GM19438 (cell line): ENCODE results near the gene EEF1AKMT2.
"Not testable (repeated sequence)": the region's sequence is repeated elsewhere in the genome, so short reads cannot be mapped to it uniquely, and the experiment has no call there.

Experiments used
- ATAC-seq: cut with Tn5 transposase; IDR thresholded peaks from one replicate; pipeline ENCODE4 v1.9.1; 2021; ENCODE audit warnings: low read depth; ENCODE audit not compliant: unreplicated experiment

EEF1AKMT2 gene

DNA sequence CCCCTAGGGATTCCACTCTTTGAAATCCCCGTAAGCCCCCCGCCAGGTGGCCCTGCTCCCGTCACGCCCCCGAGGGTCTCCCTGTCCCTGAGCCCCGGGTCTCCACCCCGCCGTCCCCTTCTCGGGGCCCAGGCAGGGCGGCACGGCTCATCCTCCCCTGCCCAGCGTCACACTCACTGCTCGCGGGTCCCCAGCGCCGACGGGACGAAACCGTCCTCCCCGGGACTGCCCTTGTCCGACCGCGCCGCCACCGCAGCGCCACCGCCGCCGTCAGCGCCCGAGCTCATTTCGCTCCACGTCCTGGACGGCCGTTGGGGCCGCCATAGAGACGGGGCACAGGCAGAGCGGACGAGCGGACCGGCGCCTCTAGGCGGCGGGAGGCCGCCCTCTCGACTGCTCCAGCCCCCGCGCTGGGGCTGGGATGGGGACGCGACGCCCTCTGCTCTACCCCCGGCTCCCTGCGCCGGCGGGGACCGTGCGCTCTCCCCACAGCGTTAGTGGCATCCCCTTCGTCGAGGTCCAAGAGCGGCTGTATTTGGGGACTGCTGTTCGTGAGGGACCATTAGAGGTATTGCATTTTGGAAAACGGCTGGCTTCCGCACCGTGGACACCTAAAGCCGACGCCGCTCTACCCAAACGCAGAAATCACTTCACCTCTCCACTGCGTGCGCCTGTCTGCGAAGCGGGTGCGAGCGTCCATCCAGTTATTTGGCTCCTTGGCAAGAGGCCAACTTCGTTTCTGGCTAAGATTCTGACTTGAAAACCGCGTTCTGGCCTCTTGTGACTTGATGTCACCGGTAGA lies at the start of gene EEF1AKMT2:
Gene EEF1AKMT2 (minus strand): TSS at position 341 of the 802 bp plus-strand sequence. CDS start 54 bp downstream, at position 287.
- ATAC-seq = peak; percentile 83

DNA sequence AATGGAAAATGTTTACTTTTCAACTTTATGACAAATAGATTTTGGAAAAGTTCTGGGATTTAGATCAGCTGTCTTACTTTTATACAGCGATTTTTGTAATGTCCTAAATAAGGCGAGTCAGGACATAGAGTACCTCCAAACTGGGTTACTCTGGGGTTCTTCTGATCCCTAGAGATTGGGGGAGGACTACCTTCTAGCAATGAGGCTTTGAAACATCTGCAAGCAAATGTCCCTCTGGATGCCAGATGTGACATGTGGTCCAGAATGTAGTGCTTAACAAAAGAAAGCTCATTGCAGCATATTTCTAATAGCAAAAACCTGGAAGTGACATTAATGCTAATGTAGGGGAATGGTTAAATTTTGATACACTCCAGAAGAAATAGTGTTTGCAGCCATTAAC lies 46.0 kb upstream of the EEF1AKMT2 start:
- no peak for ATAC-seq

DNA sequence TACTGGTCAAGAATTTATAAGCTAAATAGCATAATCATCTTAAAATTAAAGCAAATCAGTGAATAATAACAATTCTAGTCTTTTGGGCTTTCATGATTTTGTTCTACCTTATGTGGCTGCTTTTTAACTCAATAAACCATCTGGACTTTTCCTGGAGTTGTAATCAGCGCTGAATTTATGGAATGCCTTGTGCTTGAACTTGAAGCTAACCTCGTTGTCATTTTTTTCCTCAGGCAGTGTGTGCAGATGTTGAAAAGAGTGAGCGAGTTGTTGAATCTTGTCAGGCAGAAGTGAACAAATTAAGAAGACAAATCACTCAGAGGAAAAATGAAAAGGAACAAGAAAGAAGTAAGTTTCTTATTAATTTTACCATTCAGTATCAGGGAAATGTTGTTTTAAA lies 39.4 kb upstream of the EEF1AKMT2 start:
- no peak for ATAC-seq

DNA sequence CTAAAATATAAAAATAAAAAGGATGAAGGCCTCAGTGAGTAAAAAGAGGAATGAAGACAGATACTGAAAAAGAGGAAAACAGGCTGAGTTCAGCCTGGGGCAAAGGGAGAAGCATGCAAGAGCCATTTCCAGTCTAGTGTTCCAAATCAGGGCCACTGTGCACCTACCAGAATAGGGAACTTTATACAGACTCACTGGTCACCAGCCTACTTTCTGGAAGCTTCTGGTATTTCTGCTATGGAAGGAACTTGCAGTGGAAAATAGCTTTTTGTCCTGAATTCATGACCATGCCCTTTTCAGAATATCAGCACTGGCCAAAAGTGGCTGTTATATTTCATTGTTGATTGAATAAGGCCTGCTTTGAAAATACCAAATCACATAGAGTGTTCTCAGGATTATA lies 38.8 kb upstream of the EEF1AKMT2 start:
- ATAC-seq = no peak

DNA sequence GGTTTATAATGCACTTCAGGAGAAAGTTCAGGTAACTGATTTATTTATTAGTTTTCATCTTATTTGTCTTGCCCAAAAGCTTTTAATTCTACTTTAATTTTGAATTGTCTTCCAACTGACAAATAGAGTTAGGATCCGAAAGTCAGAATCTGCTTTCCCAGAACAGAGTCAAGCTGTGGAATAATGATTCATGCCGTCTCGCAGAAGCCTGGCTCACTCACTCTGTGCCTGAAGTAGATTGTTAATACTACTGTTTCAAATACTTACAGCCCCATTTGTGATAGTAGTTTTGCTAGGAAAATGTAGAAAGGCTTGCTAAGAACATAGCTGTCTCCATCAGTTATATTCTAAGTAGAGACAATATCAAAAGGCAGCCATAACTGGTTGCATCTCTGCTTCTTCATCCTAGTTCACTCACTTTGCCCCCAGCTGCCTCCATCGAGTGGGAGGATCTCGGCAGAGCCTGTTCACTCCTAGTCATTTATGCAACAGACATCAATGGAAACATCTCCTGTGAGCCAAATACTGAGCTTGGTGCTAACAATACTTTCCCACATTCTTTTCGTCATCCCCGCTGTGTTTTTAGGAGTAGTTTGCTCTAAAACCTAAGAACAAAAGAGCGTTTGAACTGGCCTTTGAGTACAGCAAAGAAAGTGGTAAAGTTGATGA lies 37.9 kb upstream of the EEF1AKMT2 start:
- no peak for ATAC-seq

DNA sequence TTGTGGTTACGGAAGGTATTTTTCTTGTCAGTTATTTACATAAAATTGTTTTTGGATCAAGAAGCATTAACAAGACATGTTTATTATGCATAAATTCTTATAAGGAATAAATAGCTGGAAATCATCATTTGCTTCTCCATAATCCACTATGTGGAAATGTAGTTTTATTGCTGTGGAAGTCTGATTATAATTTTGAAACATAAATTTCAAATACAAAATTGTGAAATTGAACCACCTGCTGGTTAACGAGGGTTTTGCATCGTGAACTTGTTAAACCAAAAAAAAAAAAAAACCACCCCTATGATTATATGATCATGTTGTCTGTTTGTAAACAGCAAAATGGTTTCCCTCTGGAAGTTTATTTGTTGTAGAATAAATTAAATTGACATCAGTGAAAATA lies 35.8 kb upstream of the EEF1AKMT2 start:
- ATAC-seq = no peak

DNA sequence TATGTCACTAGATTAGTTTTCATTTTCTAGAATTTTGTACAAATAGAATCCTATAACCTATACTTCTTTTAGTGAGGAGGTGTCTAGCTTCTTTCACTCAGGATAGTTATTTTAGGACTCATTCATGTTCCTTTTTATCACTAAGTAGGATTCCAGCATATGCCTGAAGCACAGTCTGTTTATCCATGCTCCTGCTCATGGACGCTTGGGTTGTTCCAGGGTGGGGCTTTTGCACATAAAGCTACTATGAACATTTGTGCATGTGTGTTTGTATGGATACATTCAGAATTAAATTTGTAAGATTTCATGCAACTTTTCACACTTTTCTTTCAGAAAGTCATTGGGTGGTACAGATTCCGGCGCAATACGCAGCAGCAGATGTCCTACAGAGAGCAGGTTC lies 34.6 kb upstream of the EEF1AKMT2 start:
- ATAC-seq = no peak

DNA sequence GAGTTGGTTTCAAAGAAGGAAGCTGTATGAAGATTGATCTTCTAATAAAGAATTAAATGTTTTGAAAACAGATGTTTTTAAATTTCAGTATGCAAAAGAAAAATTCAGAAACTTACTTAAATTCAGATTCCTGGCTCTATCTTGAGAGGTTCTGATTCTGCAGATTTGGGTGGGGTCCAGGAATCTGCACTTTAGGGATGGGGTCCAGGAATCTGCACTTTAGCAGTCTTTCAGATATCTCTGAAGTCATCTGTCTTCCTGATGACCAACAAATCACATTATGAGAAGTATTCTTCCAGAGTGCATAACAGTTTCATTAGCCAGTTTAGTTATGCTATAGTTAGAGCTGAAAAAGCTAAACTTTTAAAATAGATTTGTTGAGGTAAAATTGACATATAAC lies 34.0 kb upstream of the EEF1AKMT2 start:
- ATAC-seq = no peak

DNA sequence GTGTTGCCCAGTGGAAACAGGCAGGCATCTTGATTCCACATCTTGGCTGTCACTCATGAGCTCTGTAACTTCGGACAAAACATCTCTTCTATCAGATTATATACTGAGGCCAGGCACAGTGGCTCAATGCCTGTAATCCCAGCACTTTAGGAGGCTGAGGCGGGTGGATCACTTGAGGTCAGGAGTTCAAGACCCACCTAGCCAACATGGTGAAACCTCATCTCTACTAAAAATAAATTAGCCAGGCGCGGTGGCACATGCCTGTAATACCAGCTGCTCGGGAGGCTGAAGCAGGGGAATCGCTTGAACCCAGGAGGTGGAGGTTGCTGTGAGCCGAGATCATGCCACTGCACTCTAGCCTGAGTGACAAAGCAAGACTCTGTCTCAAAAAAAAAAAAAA lies 33.2 kb upstream of the EEF1AKMT2 start:
- ATAC-seq = not testable (repeated sequence)

DNA sequence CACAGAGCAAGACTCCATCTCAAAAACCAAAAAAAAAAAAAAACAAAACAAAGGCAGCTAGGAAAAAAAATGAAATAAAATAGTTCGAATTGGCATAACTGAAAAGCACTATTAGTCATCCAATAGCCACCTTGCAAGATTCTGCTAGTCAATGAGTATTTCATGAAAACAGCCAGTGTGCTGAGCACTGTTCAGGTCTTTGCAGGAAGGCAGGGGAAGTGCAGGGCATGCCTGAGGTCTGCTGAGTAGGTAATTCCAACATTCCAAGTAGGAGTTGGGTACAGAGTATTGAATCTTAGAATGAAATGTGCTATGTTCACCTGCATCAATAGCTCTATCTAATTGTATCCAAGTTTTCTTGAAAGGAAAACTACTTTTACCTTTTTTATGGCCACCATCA lies 32.8 kb upstream of the EEF1AKMT2 start:
- no peak for ATAC-seq

DNA sequence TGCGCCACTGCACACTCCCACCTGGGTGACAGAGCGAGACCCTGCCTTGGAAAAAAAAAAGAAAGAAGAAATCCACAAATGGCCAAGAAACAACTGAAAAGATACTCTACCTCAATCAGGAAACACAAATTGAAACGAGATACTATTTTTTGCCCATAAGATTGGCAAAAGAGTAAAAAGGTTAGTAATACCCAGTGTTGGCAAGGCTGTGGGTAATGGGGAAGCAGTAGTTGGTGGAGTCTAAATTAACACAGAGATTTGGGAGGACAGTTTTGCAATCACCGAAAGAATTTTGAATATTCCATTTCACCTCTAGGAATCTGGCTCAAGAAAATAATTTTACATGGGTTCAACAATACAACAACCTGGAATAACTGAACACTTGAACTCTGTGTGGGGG lies 29.8 kb upstream of the EEF1AKMT2 start:
- no peak for ATAC-seq

DNA sequence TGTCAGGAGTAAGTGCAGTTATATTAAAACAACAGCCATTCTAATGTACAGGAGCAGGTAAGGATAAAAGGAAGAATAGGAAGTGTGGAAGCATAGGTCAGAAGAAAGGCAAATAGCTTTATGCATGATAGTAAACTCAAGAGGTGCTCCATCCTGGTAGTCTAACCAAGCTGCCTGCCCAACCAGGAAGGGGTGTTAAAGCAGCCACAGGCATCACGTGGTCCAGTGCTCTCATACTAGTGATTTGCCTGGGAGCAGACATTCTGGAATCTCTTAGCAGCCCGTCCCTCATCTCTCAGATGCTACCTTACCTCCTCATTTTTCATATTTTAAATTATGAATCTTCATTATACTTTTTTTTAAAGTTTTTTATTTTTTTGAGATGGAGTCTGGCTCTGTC lies 28.4 kb upstream of the EEF1AKMT2 start:
- no peak for ATAC-seq

DNA sequence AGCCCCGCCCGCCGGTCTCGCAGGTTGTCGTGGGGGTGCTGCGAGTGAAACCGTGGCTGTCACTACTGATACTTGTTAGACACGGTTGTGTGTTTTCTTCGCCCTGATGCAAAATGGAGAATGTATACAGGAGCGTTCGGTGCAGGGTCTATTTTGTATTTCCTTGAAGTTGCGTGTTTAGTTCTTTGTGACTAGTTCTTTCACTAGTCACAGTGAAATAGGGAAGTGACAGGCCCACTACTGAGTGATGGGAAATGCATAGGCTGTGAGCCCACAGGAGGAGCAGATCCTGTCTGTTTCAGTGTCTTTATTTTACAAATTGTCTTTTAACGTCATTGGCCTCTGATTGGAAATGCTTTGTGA lies 10.6 kb upstream of the EEF1AKMT2 start:
- peak; percentile 28 for ATAC-seq

DNA sequence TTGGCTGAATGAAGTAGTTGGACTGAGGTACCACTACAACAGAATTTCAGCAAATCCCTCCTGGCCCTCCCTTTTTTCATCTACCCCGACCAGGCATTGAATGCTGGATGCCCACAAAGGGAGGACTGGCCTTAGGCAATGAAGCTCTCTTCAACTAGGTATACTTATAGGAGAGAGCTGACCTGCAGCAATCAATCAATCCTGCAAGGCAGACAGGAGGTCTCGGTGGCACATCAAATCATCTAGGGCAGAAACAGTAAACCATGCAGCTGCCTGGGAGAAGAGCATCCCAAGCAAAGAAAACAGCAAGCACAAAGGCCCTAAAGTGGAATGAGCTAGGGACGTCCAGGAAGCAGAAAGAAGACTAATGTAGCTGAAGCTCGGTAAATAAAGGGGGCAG lies 7.5 kb upstream of the EEF1AKMT2 start:
- ATAC-seq = no peak

DNA sequence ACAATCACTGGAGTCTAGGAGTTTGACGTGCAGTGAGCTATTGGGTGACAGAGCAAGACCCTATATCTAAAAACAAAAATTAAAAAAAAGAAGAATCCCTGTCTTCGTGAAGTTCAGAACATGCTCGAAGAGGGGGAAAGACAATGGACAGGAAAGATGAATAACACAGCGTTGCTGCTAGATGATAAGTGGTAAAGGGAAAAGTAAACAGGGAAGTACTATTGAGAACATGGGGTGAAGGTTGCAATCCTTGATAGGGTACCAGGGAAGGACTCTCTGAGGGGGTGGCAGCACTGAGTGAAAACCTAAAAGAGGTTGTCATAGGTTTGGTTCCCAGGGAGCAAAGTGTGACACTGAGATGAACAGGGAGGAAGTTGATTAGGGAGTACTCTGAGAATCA lies 7.1 kb upstream of the EEF1AKMT2 start:
- no peak for ATAC-seq

DNA sequence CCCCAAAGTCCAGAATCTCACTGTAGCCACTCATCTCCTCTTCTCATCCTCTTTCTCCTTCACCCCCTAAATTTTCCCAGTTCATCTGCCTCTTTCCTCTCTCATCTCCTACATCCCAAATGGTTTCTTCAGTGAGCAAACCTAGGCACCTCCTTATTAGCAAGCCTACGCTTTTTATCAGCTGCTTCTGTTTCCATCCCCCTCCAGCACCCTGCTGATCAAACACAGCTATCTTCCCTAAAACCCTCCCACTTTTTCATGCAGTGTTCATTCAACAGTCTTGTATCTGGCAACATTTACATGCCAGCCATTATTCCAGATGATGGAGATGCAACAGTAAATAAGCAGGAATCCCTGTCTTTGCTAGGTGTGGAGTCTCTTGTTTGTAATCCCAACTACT lies 6.7 kb upstream of the EEF1AKMT2 start:
- no peak for ATAC-seq

DNA sequence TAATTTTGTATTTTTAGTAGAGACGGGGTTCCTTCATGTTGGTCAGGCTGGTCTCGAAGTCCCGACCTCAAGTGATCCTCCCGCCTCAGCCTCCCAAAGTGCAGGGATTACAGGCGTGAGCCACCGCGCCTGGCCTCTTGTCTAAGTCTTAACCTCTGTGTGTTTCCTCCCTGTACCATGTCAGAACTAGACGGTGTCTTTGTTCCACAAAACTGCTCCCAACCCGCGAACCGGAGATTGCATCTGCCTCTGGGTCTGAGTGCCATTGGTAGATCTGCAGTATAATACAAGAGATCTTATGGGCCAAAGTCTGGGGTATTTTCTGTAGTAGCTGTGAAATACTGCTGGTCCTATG lies 1.3 kb upstream of the EEF1AKMT2 start:
- no peak for ATAC-seq

DNA sequence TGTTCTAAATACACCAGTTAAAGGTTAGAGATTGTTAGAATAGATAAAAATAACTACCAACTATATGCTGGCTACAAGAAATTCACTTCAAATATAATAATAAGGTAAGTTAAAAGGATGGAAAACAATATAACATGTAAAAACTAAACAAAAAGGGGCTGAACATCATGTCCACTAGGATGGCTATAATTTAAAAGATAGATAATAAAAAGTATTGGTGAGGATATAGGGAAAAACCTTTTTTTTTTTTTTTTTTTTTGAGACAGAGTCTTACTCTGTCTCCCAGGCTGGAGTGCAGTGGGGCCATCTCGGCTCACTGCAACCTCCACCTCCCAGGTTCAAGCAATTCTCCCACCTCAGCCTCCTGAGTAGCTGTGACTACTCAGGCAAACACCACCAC lies 8.8 kb downstream of the EEF1AKMT2 start:
- ATAC-seq = not testable (repeated sequence)

DNA sequence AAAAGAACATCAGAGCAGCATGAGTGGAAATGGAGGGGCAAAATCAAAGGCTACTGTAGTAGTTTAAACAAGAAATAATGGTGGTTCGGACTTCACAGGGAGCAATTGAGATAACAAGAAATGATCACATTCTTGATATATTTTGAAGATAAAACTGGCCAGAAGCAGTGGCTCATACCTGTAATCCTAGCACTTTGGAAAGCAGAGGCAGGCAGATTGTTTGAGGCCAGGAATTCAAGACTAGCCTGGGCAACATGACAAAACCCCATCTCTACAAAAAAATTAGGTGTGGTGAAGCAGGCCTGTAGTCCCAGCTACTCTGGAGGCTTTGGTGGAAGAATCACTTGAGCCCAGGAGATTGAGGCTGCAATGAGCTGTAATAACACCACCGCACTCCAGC lies 22.9 kb downstream of the EEF1AKMT2 start:
- ATAC-seq = no peak

DNA sequence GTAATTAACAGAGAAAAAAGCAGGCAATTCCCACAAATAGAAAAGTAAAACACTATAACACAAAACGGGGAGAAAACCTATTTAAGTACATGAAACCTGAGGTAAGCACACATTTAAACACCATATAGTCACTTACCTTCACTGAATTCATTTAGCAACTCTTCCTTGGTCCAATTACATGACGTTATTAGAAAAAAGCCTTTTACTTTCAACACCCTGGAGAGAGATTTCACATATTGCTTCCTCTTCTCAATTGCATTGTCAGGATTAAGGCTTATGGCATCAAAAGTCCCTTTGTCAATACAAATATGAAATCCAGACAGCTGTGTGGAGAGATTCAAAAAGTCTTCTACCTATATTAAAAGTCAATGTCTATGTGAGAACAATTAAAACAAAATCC lies 26.4 kb downstream of the EEF1AKMT2 start:
- no peak for ATAC-seq

DNA sequence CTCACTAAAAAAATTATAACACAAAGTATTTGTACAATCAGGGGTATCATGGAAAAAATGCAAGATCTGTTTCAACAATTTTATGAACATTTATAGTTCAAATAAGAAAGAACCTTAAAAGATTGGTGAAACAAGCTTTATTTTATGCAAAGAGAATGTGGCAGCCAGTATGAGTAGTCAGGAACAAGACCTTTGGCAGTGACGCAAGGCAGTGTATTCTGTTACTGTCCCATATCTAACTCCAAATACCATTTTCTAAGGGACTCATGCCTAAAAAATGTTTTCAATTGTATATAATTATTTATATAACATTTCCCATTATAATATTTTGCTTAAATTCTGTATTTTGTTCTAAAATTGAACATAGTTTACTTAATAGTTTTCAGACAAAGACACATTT lies 28.4 kb downstream of the EEF1AKMT2 start:
- ATAC-seq = no peak

DNA sequence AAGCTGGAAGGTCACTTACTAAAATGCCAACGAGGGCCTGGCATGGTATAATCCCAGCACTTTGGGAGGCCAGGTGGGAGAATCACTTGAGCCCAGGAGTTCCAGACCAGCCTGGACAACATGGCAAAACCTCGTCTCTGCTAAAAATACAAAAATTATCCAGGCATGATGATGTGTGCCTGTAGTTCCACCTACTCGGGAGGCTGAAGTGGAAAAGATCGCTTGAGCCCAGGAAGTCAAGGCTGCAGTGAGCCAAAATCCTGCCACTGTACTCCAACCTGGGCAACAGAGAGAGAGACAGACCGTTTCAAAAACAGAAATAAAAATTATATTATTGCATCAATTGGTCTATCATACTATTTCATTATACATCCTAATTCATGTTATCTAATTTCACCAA lies 29.4 kb downstream of the EEF1AKMT2 start:
- ATAC-seq = no peak
